ENCODE measurements around the gene NEK10.

The NEK10 gene

GRCh38 chr3:27097182-27097581 lies 272.0 kb downstream of the NEK10 start:
- H3K36me3 ChIP-seq (ENCODE audit: insufficient read depth) = no peaks in the 10 kb centered on the region
- H3K4me2 ChIP-seq = no peak overlapping the region
- no peaks in the 10 kb centered on the region for H3K4me1 ChIP-seq (ENCODE audit: low read depth, poor library complexity, severe bottlenecking)
- no peak overlapping the region for H2AFZ ChIP-seq (ENCODE audit: low read depth)
- H4K20me1 ChIP-seq (ENCODE audit: insufficient read depth) = no peaks in the 10 kb centered on the region
- H3K27me3 ChIP-seq (ENCODE audit: insufficient read depth, low read depth) = no peaks in the 10 kb centered on the region
- H3K4me3 ChIP-seq (IDR thresholded peaks at IDR 0.05; ENCODE audit: insufficient read depth, low read depth, low read length) = no peak overlapping the region
- no peak overlapping the region for H3K9ac ChIP-seq
- no peak overlapping the region for H3K27ac ChIP-seq
- H3K79me2 ChIP-seq (ENCODE audit: insufficient read depth, low read depth) = no peaks in the 10 kb centered on the region
- no peak for TF ChIP-seq CTCF (conservative IDR thresholded peaks at IDR 0.05; ENCODE audit: low read depth, low read length)

- H3K27ac ChIP-seq = no peak overlapping the region
- no peak for TF ChIP-seq CTCF (conservative IDR thresholded peaks at IDR 0.05; ENCODE audit: low read depth, low read length)
- no peak overlapping the region for H2AFZ ChIP-seq (ENCODE audit: low read depth)
- H3K36me3 ChIP-seq (ENCODE audit: insufficient read depth) = no peaks in the 10 kb centered on the region
- no peaks in the 10 kb centered on the region for H3K79me2 ChIP-seq (ENCODE audit: insufficient read depth, low read depth)
- no peaks in the 10 kb centered on the region for H3K27me3 ChIP-seq (ENCODE audit: insufficient read depth, low read depth)
- no peak overlapping the region for H3K9ac ChIP-seq
- H4K20me1 ChIP-seq (ENCODE audit: insufficient read depth) = no peaks in the 10 kb centered on the region
- no peak overlapping the region for H3K4me3 ChIP-seq (IDR thresholded peaks at IDR 0.05; ENCODE audit: insufficient read depth, low read depth, low read length)
- no peak overlapping the region for H3K4me2 ChIP-seq
- H3K4me1 ChIP-seq (ENCODE audit: low read depth, poor library complexity, severe bottlenecking) = no peaks in the 10 kb centered on the region
Observed at GRCh38 chr3:27095553-27096222, 273.5 kb downstream of the NEK10 start.

GRCh38 chr3:27094721-27095120 lies 274.5 kb downstream of the NEK10 start:
- TF ChIP-seq CTCF (conservative IDR thresholded peaks at IDR 0.05; ENCODE audit: low read depth, low read length) = no peak
- H3K4me3 ChIP-seq (IDR thresholded peaks at IDR 0.05; ENCODE audit: insufficient read depth, low read depth, low read length) = no peak overlapping the region
- no peaks in the 10 kb centered on the region for H4K20me1 ChIP-seq (ENCODE audit: insufficient read depth)
- H3K27ac ChIP-seq = no peak overlapping the region
- H3K36me3 ChIP-seq (ENCODE audit: insufficient read depth) = no peaks in the 10 kb centered on the region
- no peak overlapping the region for H2AFZ ChIP-seq (ENCODE audit: low read depth)
- no peaks in the 10 kb centered on the region for H3K4me1 ChIP-seq (ENCODE audit: low read depth, poor library complexity, severe bottlenecking)
- no peaks in the 10 kb centered on the region for H3K27me3 ChIP-seq (ENCODE audit: insufficient read depth, low read depth)
- no peaks in the 10 kb centered on the region for H3K79me2 ChIP-seq (ENCODE audit: insufficient read depth, low read depth)
- no peak overlapping the region for H3K4me2 ChIP-seq
- H3K9ac ChIP-seq = no peak overlapping the region

GRCh38 chr3:27093771-27094170 lies 275.4 kb downstream of the NEK10 start:
- Histone ChIP-seq H4K20me1 (ENCODE audit: insufficient read depth) (no peaks in the 10 kb centered on the region), H3K4me2 (no peak overlapping the region), H3K79me2 (ENCODE audit: insufficient read depth, low read depth) (no peaks in the 10 kb centered on the region), H3K4me1 (ENCODE audit: low read depth, poor library complexity, severe bottlenecking) (no peaks in the 10 kb centered on the region), H3K9ac (no peak overlapping the region), H2AFZ (ENCODE audit: low read depth) (no peak overlapping the region), H3K36me3 (ENCODE audit: insufficient read depth) (no peaks in the 10 kb centered on the region), H3K27ac (no peak overlapping the region), H3K27me3 (ENCODE audit: insufficient read depth, low read depth) (no peaks in the 10 kb centered on the region), H3K4me3 (IDR thresholded peaks at IDR 0.05; ENCODE audit: insufficient read depth, low read depth, low read length) (no peak overlapping the region)
- no peak for TF ChIP-seq CTCF (conservative IDR thresholded peaks at IDR 0.05; ENCODE audit: low read depth, low read length)
